Fibroblast of lung (primary cell): ENCODE data around the gene PC. TPM values are rescaled to one million over a fixed set of nuclear protein-coding genes. Genes with fewer than 3 reads are reported as not detected.
"Not testable (repeated sequence)": the region's sequence is repeated elsewhere in the genome, so short reads cannot be mapped to it uniquely, and the experiment has no call there.

ENCODE experiments used
- DNase-seq, 2 donors: peaks; one replicate each; pipeline versions ENCODE4 v3.0.0 to v3.0.0-alpha.2; 2010; ENCODE audit warnings: low read depth in 2 of 2
- H2AFZ ChIP-seq: 2 replicates; pipeline ENCODE4 v1.5.1; 2012; ENCODE audit warnings: low read length, control low read depth, inconsistent platforms
- H3K27ac ChIP-seq: 2 replicates; pipeline ENCODE4 v1.5.1; 2011; ENCODE audit warnings: low read length, control low read depth; ENCODE audit not compliant: insufficient read depth
- H3K27me3 ChIP-seq: 2 replicates; pipeline ENCODE4 v1.5.1; 2011; ENCODE audit warnings: mild to moderate bottlenecking, low read length; ENCODE audit not compliant: control insufficient read depth, insufficient read depth
- H3K36me3 ChIP-seq: 2 replicates; pipeline ENCODE4 v1.5.1; 2011; ENCODE audit warnings: low read length; ENCODE audit not compliant: control insufficient read depth, insufficient read depth
- H3K4me1 ChIP-seq: 2 replicates; pipeline ENCODE4 v1.5.1; 2011; ENCODE audit warnings: low read length; ENCODE audit not compliant: control insufficient read depth, insufficient read depth; ENCODE audit errors: extremely low read depth
- H3K4me2 ChIP-seq: 2 replicates; pipeline ENCODE4 v1.5.1; 2011; ENCODE audit warnings: low read length, control low read depth; ENCODE audit not compliant: insufficient read depth; ENCODE audit errors: extremely low read depth
- H3K4me3 ChIP-seq, 4 experiments: fragments of 200-600 bp in 1 of 4; sonication (generic) in 1 of 4; replicated peaks in 1 of 4; 2 replicates each; pipeline ENCODE4 v1.5.1; 2011 to 2016; ENCODE audit warnings: low read length in 4 of 4, low read depth in 3 of 4, mild to moderate bottlenecking in 3 of 4, control low read depth in 2 of 4, inconsistent platforms in 1 of 4, mixed read lengths in 1 of 4; ENCODE audit not compliant: insufficient read depth in 1 of 4; ENCODE audit errors: control extremely low read depth in 1 of 4
- H3K79me2 ChIP-seq: 2 replicates; pipeline ENCODE4 v1.5.1; 2012; ENCODE audit warnings: mild to moderate bottlenecking, low read length, inconsistent platforms; ENCODE audit not compliant: control insufficient read depth, insufficient read depth
- H3K9ac ChIP-seq: 2 replicates; pipeline ENCODE4 v1.5.1; 2011; ENCODE audit warnings: mild to moderate bottlenecking, low read length, control low read depth; ENCODE audit not compliant: insufficient read depth
- H3K9me3 ChIP-seq: 2 replicates; pipeline ENCODE4 v1.5.1; 2012; ENCODE audit warnings: low read depth, low read length; ENCODE audit not compliant: control insufficient read depth, insufficient read depth
- H4K20me1 ChIP-seq: 2 replicates; pipeline ENCODE4 v1.5.1; 2011; ENCODE audit warnings: low read length; ENCODE audit not compliant: control insufficient read depth, insufficient read depth; ENCODE audit errors: extremely low read depth
- CTCF ChIP-seq, 2 donors: IDR thresholded peaks in 1 of 2; conservative IDR thresholded peaks in 1 of 2; 1 replicate in 1 of 2; 2 replicates in 1 of 2; pipeline ENCODE4 v1.5.1; 2011 to 2012; ENCODE audit warnings: low read length in 2 of 2, control low read depth in 1 of 2, inconsistent platforms in 1 of 2, low read depth in 1 of 2, mild to moderate bottlenecking in 1 of 2
- EZH2 ChIP-seq: IDR thresholded peaks from 2 replicates; pipeline ENCODE4 v1.5.1; 2012; ENCODE audit warnings: low read length, control low read depth, mild to moderate bottlenecking; ENCODE audit errors: missing control alignments
- polyA plus RNA-seq, 2 donors: library from polyadenylated mRNA; depleted of rRNA in 1 of 2; stranded (reverse) in 1 of 2; unstranded in 1 of 2; fragments of >200 nt; gene quantifications; 2 replicates each; pipeline ENCODE4 v1.2.1, GENCODE V29; 2011 to 2012; ENCODE audit warnings: missing spikeins in 1 of 2
- total RNA-seq: library from RNA; depleted of rRNA; stranded (reverse); fragments of >200 nt; gene quantifications from 2 replicates; pipeline ENCODE4 v1.2.1, GENCODE V29; 2014

Gene PC
- total and polyA plus RNA-seq, 2 donors (not counting 1 experiment from before 2014, with no cell fraction given) = 5.1 to 22.8 TPM

- peak; percentile 20 to 80 for DNase-seq
- Histone ChIP-seq H3K4me1 (no peaks in the 10 kb centered on the region), H3K4me3 (no peak overlapping the region), H4K20me1 (no peaks in the 10 kb centered on the region), H3K27me3 (no peaks in the 10 kb centered on the region), H3K36me3 (no peaks in the 10 kb centered on the region), H3K27ac (no peak overlapping the region), H3K9ac (no peak overlapping the region), H2AFZ (no peak overlapping the region), H3K9me3 (no peaks in the 10 kb centered on the region), H3K4me2 (no peak overlapping the region), H3K79me2 (no peaks in the 10 kb centered on the region)
- TF ChIP-seq EZH2 (no peak), CTCF (conservative IDR thresholded peaks at IDR 0.05 in 1 of 2, IDR thresholded peaks at IDR 0.05 in 1 of 2; ENCODE audit: low read depth in 1 of 2, low read length in 2 of 2) (no peak)
These were observed 38.6 kb upstream of the PC start for GRCh38 chr11:66996609-66997273.

- no peak overlapping the region for H3K9ac ChIP-seq
- H3K4me3 ChIP-seq = no peak overlapping the region
- H3K27me3 ChIP-seq = no peaks in the 10 kb centered on the region
- no peak overlapping the region for H3K27ac ChIP-seq
- H3K4me1 ChIP-seq = no peaks in the 10 kb centered on the region
- H3K79me2 ChIP-seq = no peaks in the 10 kb centered on the region
- H2AFZ ChIP-seq = no peak overlapping the region
- no peak for DNase-seq
- no peaks in the 10 kb centered on the region for H4K20me1 ChIP-seq
- no peak overlapping the region for H3K4me2 ChIP-seq
- H3K36me3 ChIP-seq = no peaks in the 10 kb centered on the region
- TF ChIP-seq EZH2 = no peak
- no peak for TF ChIP-seq CTCF (conservative IDR thresholded peaks at IDR 0.05 in 1 of 2, IDR thresholded peaks at IDR 0.05 in 1 of 2; ENCODE audit: low read depth in 1 of 2, low read length in 2 of 2)
- no peaks in the 10 kb centered on the region for H3K9me3 ChIP-seq
These were observed 33.9 kb upstream of the PC start for GRCh38 chr11:66992041-66992440.

GRCh38 chr11:66989360-66989759 is 31.2 kb upstream of the PC start:
- not testable (repeated sequence) for H3K36me3 ChIP-seq, H3K27me3 ChIP-seq, H3K9ac ChIP-seq, H3K9me3 ChIP-seq, H3K4me2 ChIP-seq, H2AFZ ChIP-seq, H4K20me1 ChIP-seq, H3K79me2 ChIP-seq, DNase-seq, H3K27ac ChIP-seq, H3K4me1 ChIP-seq, H3K4me3 ChIP-seq

GRCh38 chr11:66988741-66989140 is 30.6 kb upstream of the PC start:
- H3K27ac ChIP-seq, H2AFZ ChIP-seq, H3K9ac ChIP-seq, H3K36me3 ChIP-seq, H3K4me2 ChIP-seq, H3K27me3 ChIP-seq, H3K4me3 ChIP-seq, H3K4me1 ChIP-seq, DNase-seq, H4K20me1 ChIP-seq, H3K9me3 ChIP-seq, H3K79me2 ChIP-seq: not testable (repeated sequence)
